GM19324 (cell line): ENCODE measurements around the gene D2HGDH.
"Not testable (repeated sequence)": the region's sequence is repeated elsewhere in the genome, so short reads cannot be mapped to it uniquely, and the experiment has no call there.

ENCODE experiments used
- ATAC-seq: cut with Tn5 transposase; IDR thresholded peaks from one replicate; pipeline ENCODE4 v1.9.1; 2021; ENCODE audit warnings: mild to moderate bottlenecking, moderate library complexity; ENCODE audit not compliant: unreplicated experiment, low FRiP score

D2HGDH gene

DNA sequence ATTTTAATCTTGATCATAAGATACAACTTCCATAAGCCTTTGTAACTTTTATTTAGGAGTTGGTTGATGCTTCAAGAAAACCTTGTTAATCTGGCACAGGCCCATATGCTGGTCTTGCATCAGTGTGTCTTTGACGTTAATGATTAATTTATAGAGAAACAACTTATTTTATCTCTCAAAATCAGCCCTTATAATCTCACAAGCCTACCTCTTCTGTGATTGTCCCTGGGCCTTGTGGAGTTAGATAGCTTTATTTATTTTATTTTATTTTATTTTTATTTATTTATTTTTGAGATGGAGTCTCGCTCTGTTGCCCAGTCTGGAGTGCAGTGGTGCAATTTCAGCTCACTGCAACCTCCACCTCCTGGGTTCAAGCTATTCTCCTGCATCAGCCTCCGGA, 47.6 kb downstream of the D2HGDH start:
- not testable (repeated sequence) for ATAC-seq

DNA sequence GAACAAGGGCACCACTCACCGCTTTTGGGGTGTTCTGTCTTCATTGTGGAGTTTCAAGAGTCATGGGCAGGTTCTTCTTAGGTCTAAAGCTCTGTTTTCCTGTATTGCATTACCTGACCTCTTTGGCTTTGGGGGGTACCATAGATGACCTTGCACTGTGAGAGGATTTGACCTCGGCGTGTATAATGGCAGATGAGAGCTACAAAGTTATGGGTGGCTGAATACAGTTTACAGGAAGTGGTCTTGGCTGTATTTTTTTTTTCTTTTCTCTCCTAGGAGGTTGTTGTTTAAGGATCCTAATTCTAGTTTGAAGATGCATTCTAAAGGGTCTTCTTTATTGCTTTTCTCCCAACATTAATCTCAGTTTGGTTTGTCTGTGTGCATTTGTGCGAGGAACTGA, 53.7 kb downstream of the D2HGDH start:
- no peak for ATAC-seq

DNA sequence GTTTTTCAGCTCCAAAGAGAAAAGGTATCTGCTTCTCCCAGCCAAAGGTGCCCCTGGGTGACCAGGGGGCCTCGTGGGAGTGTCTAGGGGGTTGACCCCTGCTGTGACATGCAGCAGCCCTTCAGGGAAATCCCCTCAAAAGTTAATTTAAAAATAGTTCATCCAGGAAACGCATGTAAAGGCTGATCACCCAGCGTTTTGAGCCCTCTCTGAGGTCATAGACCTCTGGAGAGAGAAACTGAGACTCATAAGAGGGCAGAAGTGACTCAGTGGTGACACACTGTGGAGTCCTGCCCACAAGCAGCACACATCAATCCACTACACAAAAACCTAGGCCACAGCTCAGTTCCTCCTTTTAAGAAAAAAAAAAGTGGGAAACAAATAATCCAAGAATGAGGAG, 54.1 kb downstream of the D2HGDH start:
- ATAC-seq: no peak

DNA sequence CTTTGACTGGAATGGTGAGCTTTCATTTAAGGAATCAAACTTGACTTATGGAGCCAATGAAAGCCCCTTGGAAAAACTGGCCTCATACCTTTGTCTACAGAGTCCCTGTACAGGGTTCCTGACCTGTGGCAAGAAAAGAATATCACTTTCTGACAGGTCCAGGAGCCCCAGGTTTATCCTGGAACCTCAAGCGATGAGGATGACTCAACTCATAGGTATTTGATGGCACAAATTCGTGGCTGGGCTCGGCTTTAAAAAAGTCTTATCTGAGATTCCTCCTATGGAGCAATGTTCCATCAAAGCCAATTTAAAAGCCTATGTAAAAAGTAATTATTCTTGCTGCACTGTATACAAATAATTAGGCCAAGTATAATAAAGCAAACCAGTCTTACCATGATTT, 57.0 kb downstream of the D2HGDH start:
- ATAC-seq: not testable (repeated sequence)

DNA sequence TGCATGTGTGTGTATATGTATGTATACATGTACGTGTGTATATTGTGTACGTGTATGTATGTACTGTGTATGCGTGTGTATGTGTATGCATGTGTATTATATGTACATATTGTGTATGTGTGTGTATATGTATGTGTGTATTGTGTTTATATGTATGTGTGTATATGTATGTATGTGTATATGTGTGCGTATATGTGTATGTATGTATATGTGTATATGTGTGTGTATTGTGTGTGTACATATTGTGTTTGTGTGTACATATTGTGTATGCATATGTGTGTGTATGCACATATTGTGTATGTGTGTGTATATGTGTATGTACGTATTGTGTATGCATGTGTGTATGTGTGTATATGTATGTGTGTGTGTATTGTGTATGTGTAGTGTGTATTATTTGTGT, 59.0 kb downstream of the D2HGDH start:
- ATAC-seq: no peak

DNA sequence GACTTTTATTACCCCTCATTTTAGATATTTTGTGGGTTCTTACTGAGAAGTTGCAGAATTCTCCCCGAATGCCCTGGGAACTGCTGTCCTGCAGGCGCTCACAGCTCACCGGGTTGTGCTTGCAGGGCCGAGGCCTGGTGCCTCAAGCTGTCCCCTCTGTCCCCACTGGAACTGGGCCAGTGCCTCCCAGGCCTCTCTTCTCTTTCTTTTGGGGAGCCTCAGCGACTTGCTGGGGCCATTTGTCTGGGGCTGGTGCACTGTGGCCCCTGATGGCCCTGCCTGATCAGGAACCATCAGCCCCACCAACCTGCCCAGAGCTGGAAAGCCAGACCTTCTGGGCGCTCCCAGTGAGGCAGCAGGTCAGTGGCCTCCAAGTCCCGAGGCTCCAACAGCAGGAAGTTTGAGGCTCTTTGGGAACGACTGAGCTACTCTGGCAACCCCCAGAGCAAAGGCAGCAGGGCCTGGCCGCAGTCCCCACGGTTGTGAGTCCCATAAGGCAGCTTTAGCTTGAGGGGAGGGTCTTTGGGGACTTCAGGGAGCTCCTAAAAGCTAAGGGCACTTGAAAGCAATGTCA, 59.9 kb downstream of the D2HGDH start:
- ATAC-seq: no peak

DNA sequence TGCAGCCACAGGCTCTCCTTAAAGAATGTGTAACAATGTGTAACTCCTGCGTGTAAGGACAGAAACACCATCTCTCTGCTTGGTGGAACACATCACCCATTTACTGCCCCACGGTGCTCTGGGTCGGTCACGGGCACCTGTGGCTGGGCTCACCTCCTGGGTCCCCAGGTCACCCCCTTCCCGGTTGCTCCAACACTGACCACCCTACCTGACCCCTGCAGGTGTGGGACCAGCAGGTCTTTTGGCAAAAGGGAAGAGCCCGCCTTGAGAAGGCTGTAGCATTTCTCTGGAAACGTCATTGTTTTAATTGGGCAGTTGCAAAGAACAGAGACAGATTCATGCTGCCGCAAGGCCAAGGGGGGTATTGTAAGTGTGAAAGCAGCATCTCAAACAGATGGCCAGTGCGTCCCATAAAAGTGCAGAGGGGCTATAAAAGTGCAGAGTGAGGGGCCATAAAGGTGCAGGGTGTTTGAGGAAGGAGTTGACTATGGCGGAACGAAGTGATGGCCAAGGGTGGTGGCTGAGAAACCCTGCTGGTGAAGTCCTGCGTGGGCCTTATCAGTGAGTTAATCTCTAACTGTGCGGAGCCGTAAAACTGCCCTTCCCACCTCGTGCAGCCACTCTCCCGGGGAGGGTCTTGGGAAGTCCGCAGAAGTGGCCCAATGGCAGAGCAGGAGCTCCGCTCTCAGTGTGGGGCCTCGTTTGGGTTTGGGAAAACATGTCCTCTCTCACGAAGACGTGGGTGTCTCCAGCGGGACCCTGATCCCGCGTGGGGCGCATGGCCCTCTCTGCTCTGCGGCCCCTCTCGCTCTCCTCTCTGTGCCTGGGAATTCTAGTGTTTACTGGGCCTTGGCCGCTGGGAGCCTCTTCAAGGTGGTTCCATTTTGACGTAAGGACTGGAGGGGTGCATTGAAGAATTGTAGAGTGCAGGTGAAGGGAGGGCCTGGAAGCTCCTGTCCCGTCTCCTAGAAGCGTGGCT, 60.9 kb downstream of the D2HGDH start:
- ATAC-seq: no peak

DNA sequence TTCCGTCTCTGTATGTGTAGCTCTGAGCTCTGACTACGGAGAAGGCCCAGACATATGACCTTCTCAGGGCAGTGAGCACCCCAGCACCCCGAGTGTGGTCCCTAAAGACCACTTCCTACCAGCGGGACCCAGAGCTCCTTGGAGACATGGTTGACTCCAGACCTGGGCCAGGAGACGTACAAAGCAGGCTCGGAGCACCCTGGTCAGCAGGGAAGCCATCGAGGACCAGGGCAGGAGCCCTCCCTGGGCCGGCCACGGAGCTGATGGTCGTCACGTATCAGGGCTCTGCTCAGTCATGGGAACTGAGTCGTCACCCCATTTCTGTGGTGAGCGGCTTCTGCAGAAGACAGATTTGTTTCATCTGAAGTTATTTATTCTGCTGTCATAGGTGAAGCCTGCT, 61.8 kb downstream of the D2HGDH start:
- no peak for ATAC-seq

DNA sequence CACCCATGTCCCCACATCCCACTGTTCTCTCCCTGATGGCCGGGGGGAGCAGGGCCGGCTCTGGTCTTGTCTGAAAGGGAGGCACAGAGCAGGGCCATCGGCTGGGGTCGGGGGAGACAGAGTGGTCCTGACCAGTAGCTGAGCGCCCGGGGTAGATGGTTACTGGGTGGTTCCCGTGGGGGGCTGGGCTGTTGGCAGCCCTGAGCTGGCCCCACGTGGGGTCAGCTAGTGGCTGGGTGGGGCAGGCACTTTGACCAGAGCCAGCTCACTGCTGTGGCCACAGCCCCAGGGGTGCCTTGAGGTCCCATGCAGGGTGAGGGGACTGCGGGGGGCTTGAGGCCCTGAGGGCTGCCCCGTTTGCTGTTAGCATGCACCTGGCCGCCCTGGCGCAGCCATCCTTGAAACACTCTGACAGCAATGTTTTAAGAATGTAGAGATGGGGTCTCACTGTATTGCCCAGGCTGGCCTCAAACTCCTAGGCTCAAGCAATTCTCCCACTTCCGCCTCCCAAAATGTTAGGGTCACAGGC, 62.2 kb downstream of the D2HGDH start:
- no peak for ATAC-seq

DNA sequence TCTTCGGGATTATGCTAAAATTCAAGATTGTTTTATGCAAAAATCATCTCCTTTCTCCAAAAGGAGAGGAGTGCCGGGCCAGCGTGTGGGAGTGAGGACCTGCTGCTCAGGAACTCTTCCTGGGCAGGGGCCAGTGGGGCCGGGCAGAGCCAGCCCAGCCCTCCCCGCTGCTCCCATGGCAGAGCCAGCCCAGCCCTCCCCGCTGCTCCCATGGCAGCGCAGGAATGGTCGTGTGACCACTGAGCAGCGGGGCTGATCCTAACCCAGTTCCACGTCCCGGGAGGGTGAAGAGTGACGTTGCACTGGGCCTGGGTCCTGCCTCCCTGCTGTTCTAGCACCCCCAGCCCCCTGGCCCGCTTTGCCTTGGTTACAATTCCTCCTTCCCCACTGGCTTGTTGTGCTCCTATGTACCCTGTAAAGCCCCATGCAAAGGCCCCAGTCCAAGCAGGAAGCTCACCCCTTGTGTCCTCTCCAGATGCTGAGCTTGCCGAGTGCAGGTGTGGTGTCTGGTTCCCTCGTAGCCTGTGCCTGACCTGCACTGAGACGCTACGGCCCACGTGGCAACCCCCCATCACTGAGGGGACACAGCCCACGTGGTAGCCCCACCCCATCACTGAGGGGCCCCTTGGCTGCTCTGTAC, 63.1 kb downstream of the D2HGDH start:
- no peak for ATAC-seq

DNA sequence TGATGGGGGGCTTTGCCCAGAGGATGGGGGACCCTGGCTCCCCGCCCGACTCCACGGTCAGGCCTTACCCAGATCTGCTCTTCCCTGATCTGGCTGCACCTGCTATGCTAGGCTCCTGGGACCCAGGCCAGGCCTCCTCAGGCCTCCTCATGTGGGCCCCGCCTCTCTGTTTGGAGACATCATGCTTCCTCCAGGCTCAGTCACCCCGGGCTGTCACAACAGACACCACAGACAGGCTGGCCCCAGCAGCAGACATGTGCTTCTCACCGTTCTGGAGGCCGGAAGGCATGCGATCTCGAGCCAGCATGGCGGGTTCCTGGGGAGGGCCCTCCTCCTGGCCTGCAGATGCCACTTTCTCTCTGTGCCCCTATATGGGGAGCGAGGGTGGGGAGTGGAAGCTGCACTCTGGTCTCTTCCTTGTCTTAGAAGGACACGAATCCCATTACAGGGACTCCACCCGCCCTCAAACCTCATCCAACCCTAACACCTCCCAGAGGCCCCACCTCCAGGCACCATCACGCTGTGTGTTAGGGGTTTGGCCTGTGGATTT, 63.7 kb downstream of the D2HGDH start:
- ATAC-seq: no peak

DNA sequence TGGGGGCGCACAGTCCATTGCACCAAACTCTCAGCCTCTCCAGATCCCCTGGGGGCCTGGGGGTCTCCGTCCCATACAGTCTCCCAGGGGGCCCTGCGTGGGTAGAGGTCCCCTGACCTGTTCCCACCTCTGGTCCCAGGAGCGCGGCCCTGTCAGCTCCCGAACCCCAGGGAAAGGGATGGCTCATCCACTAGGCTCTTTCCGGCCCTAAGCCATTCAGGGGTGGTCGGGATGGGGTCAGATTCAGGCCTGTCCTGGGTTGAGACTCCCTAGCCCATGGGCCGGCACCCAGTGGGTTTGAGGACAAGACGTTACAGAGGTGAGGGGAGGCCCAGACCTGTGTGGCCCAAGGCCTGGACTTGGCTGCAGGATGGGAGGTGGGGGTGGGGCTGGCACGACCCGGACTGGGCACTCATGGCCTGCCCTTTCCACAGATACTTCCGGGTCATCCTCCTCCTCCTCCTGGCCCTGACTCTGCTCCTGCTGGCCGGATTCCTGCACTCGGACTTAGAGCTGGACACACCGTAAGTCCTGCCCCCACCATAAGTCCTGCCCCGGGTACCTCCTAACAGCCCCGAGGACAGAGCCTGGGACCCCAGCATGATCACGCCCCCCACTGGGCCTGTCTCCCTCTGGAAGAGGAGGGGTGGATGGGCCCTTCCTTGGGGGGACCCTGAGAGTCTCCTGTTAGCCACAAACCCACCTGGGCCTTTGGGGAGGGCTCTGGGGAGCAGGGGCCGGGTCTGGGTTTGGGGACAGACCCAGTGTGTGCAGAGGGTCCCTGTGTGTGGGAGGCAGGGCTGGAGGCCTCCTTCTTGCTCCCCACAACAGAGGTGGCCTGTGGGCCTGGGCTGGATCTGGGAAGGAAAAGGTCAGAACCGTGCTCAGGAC, 64.4 kb downstream of the D2HGDH start:
- no peak for ATAC-seq

DNA sequence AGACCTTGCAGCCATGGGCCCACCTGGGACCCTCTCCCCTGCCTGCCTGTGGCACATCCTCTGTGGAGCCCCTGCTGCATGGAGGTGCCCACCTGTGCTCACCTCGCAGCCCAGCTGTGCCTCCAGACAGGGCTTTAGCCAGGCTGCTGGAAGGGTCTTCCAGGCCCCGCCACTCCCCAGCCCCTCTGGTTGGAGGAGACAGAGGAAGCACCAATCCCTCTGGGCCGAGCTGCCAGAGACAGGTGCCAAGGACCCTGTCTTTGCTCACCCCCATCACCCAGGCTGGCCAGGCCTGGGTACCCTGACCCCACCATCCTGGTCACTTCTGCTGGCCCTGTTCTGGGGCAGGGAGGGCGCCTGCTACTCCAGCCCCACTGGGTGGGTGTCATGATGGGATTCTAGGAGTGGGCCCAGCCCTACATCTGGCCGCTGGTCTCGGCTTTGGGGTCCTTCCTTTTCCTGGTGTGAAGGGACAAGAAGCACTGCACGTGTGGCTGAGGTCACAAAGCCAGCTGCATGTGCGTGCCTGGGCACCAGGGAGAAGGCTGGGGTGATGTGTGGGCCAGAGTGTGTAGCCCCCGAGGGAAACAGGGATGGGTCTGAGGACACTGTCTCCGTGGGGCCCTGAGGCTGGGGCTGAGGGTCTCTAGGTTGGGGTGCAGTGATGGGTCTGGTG, 65.2 kb downstream of the D2HGDH start:
- no peak for ATAC-seq

DNA sequence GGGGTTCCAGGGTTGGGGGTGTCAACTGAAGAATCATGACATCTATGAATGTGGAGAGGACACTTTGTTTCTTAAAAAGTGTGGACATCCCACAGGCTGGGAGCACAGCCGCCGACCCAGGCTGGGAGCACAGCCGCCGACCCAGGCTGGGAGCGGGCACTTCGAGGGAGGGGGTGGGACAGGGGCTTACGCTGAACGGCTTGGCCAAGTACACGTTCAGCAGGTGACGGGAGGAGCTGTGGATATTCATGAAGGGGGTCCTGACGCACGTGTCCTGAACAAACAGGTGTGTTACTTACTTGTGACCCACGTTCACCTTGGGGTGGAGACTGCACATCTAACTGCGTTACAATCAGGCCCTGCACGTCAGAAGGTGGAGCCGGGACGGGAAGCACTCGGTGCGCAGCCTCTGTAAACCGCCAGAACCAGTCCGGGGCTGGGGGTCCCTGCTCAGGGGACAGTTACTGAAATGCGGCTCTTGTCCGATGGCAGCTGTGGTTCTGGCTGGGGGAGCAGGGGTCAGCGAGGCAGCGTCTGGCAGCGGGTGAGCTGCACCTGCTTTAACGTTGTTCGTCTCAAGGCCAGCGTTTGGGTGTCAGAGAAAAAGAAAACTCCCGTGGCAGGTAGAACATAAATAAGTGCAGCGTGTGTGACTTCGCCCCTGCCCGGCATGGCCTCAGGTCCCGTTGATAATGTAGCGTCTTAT, 65.9 kb downstream of the D2HGDH start:
- not testable (repeated sequence) for ATAC-seq

DNA sequence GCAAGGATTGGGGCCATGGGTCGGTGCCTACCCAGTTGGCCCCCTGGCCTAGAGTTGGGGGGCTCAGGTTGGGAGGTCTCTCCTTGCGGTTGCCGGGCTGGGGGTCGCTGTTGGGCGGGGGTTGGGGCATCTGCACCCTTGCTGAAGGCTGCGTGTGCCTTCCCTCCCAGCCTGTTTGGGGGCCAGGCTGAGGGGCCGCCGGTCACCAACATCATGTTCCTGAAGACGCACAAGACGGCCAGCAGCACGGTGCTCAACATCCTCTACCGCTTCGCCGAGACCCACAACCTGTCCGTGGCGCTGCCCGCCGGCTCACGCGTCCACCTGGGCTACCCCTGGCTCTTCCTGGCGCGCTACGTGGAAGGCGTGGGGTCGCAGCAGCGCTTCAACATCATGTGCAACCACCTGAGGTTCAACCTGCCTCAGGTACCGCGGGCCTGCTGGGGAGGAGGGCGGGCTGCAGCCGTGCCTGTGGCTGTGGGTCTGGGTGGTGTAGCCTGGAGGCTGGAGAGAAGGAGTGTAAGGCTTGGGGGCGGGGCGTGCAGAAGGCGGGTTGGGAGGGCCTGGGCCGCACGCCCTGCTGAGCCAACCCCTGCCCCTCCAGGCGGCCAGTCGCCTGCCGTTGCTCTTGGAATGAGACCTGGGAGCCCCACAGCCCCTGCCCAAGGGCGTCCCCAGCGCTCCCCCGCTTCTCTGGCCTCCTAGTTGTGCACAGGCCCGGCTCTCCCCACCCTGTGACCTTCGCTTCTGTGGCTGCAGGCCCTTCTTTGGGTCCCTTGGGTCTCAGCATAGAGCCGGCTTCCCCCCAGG, 67.4 kb downstream of the D2HGDH start:
- no peak for ATAC-seq

DNA sequence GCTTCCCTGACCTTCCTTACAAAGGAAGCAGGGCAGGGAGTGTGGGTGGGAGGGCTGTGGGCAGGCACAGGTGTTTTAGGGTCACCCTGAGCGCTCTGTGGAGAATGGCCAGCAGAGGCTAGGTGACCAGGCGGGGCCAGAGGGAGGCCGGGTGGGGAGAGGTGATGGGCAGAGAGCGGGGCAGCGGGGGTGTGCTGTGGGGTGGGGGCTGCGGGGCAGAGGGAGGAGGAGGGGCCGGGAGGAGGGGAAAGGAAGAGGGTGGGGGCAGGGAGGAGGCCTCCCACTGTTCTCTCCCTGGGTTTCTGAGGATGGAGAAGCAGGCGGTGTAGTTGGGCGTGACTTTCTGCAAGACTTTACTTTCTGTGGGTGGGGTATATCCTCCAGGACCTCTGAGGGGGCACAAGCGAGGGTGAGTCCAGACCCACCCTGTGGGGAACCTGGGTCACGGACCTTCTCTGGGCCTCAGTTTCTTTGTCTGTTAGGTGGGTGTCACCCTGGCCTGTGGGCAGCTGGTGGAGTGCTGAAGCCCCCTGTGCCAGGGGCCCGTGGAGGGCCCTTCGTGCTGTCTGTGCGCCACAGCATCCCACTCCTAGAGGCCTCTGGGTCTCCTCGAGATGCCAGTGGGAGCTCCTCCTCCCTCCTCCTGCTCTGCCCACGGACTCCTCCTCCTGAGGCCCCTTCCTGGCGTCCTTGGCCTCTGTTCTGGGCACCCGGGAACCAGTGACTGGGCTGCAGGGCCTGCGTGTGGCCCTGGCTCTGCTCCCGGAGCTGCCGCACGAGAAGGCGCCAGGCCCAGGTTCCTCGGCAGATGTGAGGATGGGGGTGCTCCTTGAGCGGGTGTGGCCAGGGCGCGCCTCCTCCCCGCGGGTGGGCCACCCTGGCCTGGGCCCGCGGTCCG, 68.2 kb downstream of the D2HGDH start:
- no peak for ATAC-seq
